A673 (cell line): ENCODE measurements around the gene LMAN1L.

Source experiments
- CTCF ChIP-seq: fragments of 300-800, 200-600 bp; sonication (generic); conservative IDR thresholded peaks from 2 replicates; pipeline ENCODE4 v1.5.1; 2017; ENCODE audit warnings: low read depth, mild to moderate bottlenecking, antibody characterized with exemption, low read length, moderate library complexity, mixed read lengths
- EZH2 ChIP-seq: fragments of 200-600 bp; sonication (generic); IDR thresholded peaks from 2 replicates; pipeline ENCODE4 v1.6.1; 2017; ENCODE audit warnings: borderline replicate concordance, low read depth, mild to moderate bottlenecking, mixed read lengths, antibody characterized with exemption, low read length; ENCODE audit not compliant: poor library complexity, severe bottlenecking

DNA sequence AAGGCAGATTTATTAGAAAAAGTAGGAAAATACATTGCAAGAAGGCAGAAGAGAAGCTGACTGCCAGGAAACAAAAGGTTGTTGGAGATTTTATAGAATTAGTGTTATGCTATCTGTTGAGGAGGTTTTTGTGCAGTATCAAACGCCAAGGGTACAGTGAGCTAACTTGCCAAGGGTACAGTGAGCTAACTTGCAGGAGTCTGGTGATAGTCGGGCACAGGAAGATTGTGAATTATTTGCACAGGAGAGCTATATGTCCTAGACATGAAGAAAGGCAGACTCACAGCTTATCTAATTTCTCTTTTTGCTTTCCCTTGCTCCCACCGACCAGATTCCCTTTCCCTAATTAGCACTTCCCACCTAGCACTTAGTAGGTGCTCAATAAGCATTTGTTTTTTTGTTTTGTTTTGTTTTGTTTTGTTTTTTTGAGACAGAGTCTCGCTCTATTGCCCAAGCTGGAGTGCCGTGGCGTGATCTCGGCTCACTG lies 33.4 kb upstream of the LMAN1L start:
- TF ChIP-seq CTCF (no peak), EZH2 (no peak)
